Activated T-cell treated with anti-CD3 and anti-CD28 coated beads, Interleukin-2, amount 50 U/mL, for 1 hour (primary cell): ENCODE data around the gene TSPY3.
"Not testable (repeated sequence)": the region's sequence is repeated elsewhere in the genome, so short reads cannot be mapped to it uniquely, and the experiment has no call there.

Experiments
- DNase-seq: peaks from one replicate; pipeline ENCODE4 v3.0.0-alpha.2; 2020

The TSPY3 gene

GRCh38 chrY:9398121-9398520 lies at the start of gene TSPY3:
TSPY3 (plus strand) TSS chrY:9398421; CDS start chrY:9398467, 46 bp downstream.
- not testable (repeated sequence) for DNase-seq

DNA sequence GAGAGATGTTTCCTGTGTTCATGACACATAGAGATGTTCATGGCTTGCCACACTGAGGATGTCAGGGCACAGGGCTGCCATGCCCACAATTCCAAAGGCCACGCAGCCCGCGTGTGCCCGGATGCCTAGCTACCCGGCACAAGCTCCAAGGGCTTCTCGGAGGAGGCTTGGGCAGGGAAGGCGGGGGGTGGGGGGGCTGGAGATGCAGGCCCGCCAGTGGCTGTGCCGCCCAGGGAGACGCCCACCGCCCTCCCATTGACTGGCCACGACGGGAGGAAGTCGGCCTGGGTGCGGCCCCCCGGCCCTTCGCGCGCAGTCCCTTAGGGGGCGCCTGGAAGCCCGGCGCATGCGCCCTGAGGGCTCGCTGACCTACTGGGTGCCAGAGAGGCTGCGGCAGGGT lies 40.7 kb upstream of the TSPY3 start, which contains the start of gene TSPY8:
Gene TSPY8 (plus strand): TSS at position 301 of the 400 bp plus-strand sequence. CDS start 46 bp downstream, at position 347.
- not testable (repeated sequence) for DNase-seq

GRCh38 chrY:9396527-9396926 lies 1.7 kb upstream of the TSPY3 start:
- not testable (repeated sequence) for DNase-seq
